H9 (cell line): Measurements from ENCODE around the gene EEF2KMT. TPM values are rescaled to one million over a fixed set of nuclear protein-coding genes. Genes with fewer than 3 reads are reported as not detected.

Source experiments
- DNase-seq: peaks from one replicate; pipeline ENCODE4 v3.0.0-alpha.2; 2017
- H2AFZ ChIP-seq: one replicate; pipeline ENCODE4 v1.6.1; 2013; ENCODE audit warnings: mild to moderate bottlenecking, low read length, control low read depth, moderate library complexity
- H2AK5ac ChIP-seq: 2 replicates; pipeline ENCODE4 v1.6.1; 2013; ENCODE audit warnings: low read length, control low read depth, mixed read lengths; ENCODE audit not compliant: insufficient read length
- H2BK120ac ChIP-seq: one replicate; pipeline ENCODE4 v1.6.1; 2013; ENCODE audit warnings: low read depth, mild to moderate bottlenecking, low read length, control low read depth, inconsistent platforms; ENCODE audit not compliant: poor library complexity, severe bottlenecking
- H2BK12ac ChIP-seq: 2 replicates; pipeline ENCODE4 v1.6.1; 2013; ENCODE audit warnings: low read length, control low read depth, mixed read lengths, low read depth; ENCODE audit not compliant: insufficient read length
- H2BK15ac ChIP-seq: 2 replicates; pipeline ENCODE4 v1.6.1; 2013; ENCODE audit warnings: low read depth, low read length, control low read depth
- H2BK20ac ChIP-seq: one replicate; pipeline ENCODE4 v1.6.1; 2013; ENCODE audit warnings: low read depth, mild to moderate bottlenecking, low read length, control low read depth, inconsistent platforms; ENCODE audit not compliant: poor library complexity, severe bottlenecking
- H2BK5ac ChIP-seq: 2 replicates; pipeline ENCODE4 v1.6.1; 2013; ENCODE audit warnings: low read length, control low read depth, mixed read lengths; ENCODE audit not compliant: insufficient read length
- H3K14ac ChIP-seq: 2 replicates; pipeline ENCODE4 v1.6.1; 2013; ENCODE audit warnings: low read length, control low read depth; ENCODE audit not compliant: insufficient read depth
- H3K18ac ChIP-seq: 2 replicates; pipeline ENCODE4 v1.6.1; 2013; ENCODE audit warnings: low read depth, mild to moderate bottlenecking, mixed read lengths, low read length, control low read depth; ENCODE audit not compliant: insufficient read length
- H3K23ac ChIP-seq: 2 replicates; pipeline ENCODE4 v1.6.1; 2013; ENCODE audit warnings: low read length, control low read depth, mixed read lengths, low read depth; ENCODE audit not compliant: insufficient read length
- H3K23me2 ChIP-seq: 2 replicates; pipeline ENCODE4 v1.6.1; 2013; ENCODE audit warnings: low read depth, mild to moderate bottlenecking, mixed read lengths, low read length, control low read depth; ENCODE audit not compliant: insufficient read length, poor library complexity, severe bottlenecking
- H3K27ac ChIP-seq: 2 replicates; pipeline ENCODE4 v1.5.1; 2013; ENCODE audit warnings: low read length, control low read depth, mixed read lengths, low read depth; ENCODE audit not compliant: insufficient read length
- H3K27me3 ChIP-seq: 2 replicates; pipeline ENCODE4 v1.6.1; 2013; ENCODE audit warnings: low read length, control low read depth, inconsistent platforms; ENCODE audit not compliant: insufficient read depth
- H3K4ac ChIP-seq: 2 replicates; pipeline ENCODE4 v1.6.1; 2013; ENCODE audit warnings: low read depth, mild to moderate bottlenecking, control low read depth, inconsistent platforms, low read length, moderate library complexity
- H3K4me1 ChIP-seq: 2 replicates; pipeline ENCODE4 v1.6.1; 2013; ENCODE audit warnings: low read length, control low read depth, inconsistent platforms; ENCODE audit not compliant: insufficient read depth
- H3K4me2 ChIP-seq: 2 replicates; pipeline ENCODE4 v1.6.1; 2013; ENCODE audit warnings: low read length, control low read depth, mixed read lengths; ENCODE audit not compliant: insufficient read length, insufficient read depth
- H3K56ac ChIP-seq: 2 replicates; pipeline ENCODE4 v1.6.1; 2013; ENCODE audit warnings: low read depth, mild to moderate bottlenecking, mixed read lengths, low read length, control low read depth; ENCODE audit not compliant: insufficient read length
- H3K79me1 ChIP-seq: 2 replicates; pipeline ENCODE4 v1.6.1; 2013; ENCODE audit warnings: low read depth, mild to moderate bottlenecking, moderate library complexity, low read length, control low read depth, inconsistent platforms; ENCODE audit not compliant: insufficient read depth, poor library complexity, severe bottlenecking
- H3K79me2 ChIP-seq: 2 replicates; pipeline ENCODE4 v1.6.1; 2013; ENCODE audit warnings: low read length, control low read depth, inconsistent platforms; ENCODE audit not compliant: insufficient read depth
- H3K9ac ChIP-seq: 2 replicates; pipeline ENCODE4 v1.6.1; 2013; ENCODE audit warnings: low read length, control low read depth, mixed read lengths; ENCODE audit not compliant: insufficient read length; ENCODE audit errors: extremely low read depth
- H3K9me3 ChIP-seq: one replicate; pipeline ENCODE4 v1.6.1; 2013; ENCODE audit warnings: low read depth, low read length, inconsistent platforms; ENCODE audit not compliant: control insufficient read depth
- H3T11ph ChIP-seq: one replicate; pipeline ENCODE4 v1.6.1; 2013; ENCODE audit warnings: mild to moderate bottlenecking, low read length, control low read depth, inconsistent platforms
- H4K20me1 ChIP-seq: one replicate; pipeline ENCODE4 v1.6.1; 2013; ENCODE audit not compliant: control insufficient read depth, insufficient read length, insufficient read depth
- H4K5ac ChIP-seq: 2 replicates; pipeline ENCODE4 v1.6.1; 2013; ENCODE audit warnings: low read depth, mild to moderate bottlenecking, mixed read lengths, low read length, control low read depth; ENCODE audit not compliant: insufficient read length
- H4K8ac ChIP-seq: replicated peaks from 2 replicates; pipeline ENCODE4 v1.6.1; 2013; ENCODE audit warnings: low read length, control low read depth, mixed read lengths, low read depth; ENCODE audit not compliant: insufficient read length
- H4K91ac ChIP-seq: 2 replicates; pipeline ENCODE4 v1.6.1; 2013; ENCODE audit warnings: low read depth, mild to moderate bottlenecking, moderate library complexity, mixed read lengths, low read length, control low read depth; ENCODE audit not compliant: insufficient read length
- H3K27ac Mint-ChIP-seq, 3 experiments: 2 replicates in 2 of 3; 3 replicates in 1 of 3; pipeline ENCODE4 v1.8.0; 2020 to 2021; ENCODE audit warnings: mixed read lengths in 3 of 3, mild to moderate bottlenecking in 1 of 3, moderate library complexity in 1 of 3
- H3K27me3 Mint-ChIP-seq: 2 replicates; pipeline ENCODE4 v1.8.0; 2021; ENCODE audit warnings: low read depth, mild to moderate bottlenecking, moderate library complexity, mixed read lengths
- H3K36me3 Mint-ChIP-seq, 3 experiments: 2 replicates in 2 of 3; 3 replicates in 1 of 3; pipeline ENCODE4 v1.8.0; 2020 to 2021; ENCODE audit warnings: low read depth in 3 of 3, mixed read lengths in 3 of 3; ENCODE audit not compliant: insufficient read depth in 1 of 3
- H3K4me1 Mint-ChIP-seq, 2 experiments: 2 replicates each; pipeline ENCODE4 v1.8.0; 2020; ENCODE audit warnings: mixed read lengths in 2 of 2
- H3K4me3 Mint-ChIP-seq, 2 experiments: 2 replicates in 1 of 2; 3 replicates in 1 of 2; pipeline ENCODE4 v1.8.0; 2020 to 2021; ENCODE audit warnings: mild to moderate bottlenecking in 2 of 2, mixed read lengths in 2 of 2, moderate library complexity in 1 of 2
- H3K9me3 Mint-ChIP-seq, 2 experiments: 2 replicates in 1 of 2; 3 replicates in 1 of 2; pipeline ENCODE4 v1.8.0; 2020; ENCODE audit warnings: mild to moderate bottlenecking in 2 of 2, mixed read lengths in 2 of 2, moderate library complexity in 1 of 2
- CTCF ChIP-seq: fragments of 200-600 bp; sonication (generic); conservative IDR thresholded peaks from 3 replicates; pipeline ENCODE4 v1.8.0; 2021; ENCODE audit warnings: antibody characterized with exemption, mild to moderate bottlenecking
- WGBS: extraction: QIAGEN DNeasy Blood & Tissue Kit; methylation state at CpG from one replicate; pipeline ENCODE4 v1.1.7; 2013; ENCODE audit warnings: missing lambda C conversion rate, low lambda C conversion rate, mixed read lengths; ENCODE audit not compliant: insufficient read length; ENCODE audit errors: extremely low coverage; 5-methylcytosine and 5-hydroxymethylcytosine counted together
- total RNA-seq: library from RNA; stranded (reverse); gene quantifications from 2 replicates; pipeline ENCODE4 v1.2.1, GENCODE V29; 2021

The EEF2KMT gene
- total RNA-seq, 1 experiment from 2014 or later, result 16.4 TPM

- Mint-ChIP-seq H3K36me3 (no peaks in the 10 kb centered on the region; a peak in 2 of 7 replicates), H3K4me1 (peaks cover 17 to 18% of the 10 kb centered on the region in 2 experiments), H3K27me3 (no peaks in the 10 kb centered on the region; the same call in 1 of the 2 replicates), H3K4me3 (no peak overlapping the region), H3K27ac (no peak overlapping the region), H3K9me3 (no peaks in the 10 kb centered on the region; a peak in 2 of 5 replicates)
- H4K5ac ChIP-seq, result no peak overlapping the region
- no peaks in the 10 kb centered on the region for H3K4me1 ChIP-seq
- no peaks in the 10 kb centered on the region for H4K20me1 ChIP-seq
- no peak for TF ChIP-seq CTCF
- no peak for DNase-seq
- H2BK12ac ChIP-seq, result no peak overlapping the region
- no peak overlapping the region for H3K56ac ChIP-seq
- H3K9ac ChIP-seq, result no peak overlapping the region
- H3K27me3 ChIP-seq, result no peaks in the 10 kb centered on the region
- no peak overlapping the region for H3K4me2 ChIP-seq
- no peaks in the 10 kb centered on the region for H3K9me3 ChIP-seq
- H3K27ac ChIP-seq, result no peak overlapping the region
- H3K23ac ChIP-seq, result no peak overlapping the region
- WGBS, result no CpG with 5 or more reads among the region's 9 CpGs
- no peak overlapping the region for H4K91ac ChIP-seq
- no peak overlapping the region for H4K8ac ChIP-seq
- no peak overlapping the region for H2AFZ ChIP-seq
- no peak overlapping the region for H3K18ac ChIP-seq
- H3K79me2 ChIP-seq, result peaks cover 5% of the 10 kb centered on the region; the same call in 1 of the 2 replicates
- peaks cover 4% of the 10 kb centered on the region for H3K79me1 ChIP-seq
- H2BK5ac ChIP-seq, result no peak overlapping the region
- no peak overlapping the region for H2BK15ac ChIP-seq
- no peak overlapping the region for H3T11ph ChIP-seq
- H2BK20ac ChIP-seq, result no peak overlapping the region
- peaks cover 7% of the 10 kb centered on the region for H3K23me2 ChIP-seq
- H2BK120ac ChIP-seq, result no peak overlapping the region
- H3K4ac ChIP-seq, result no peak overlapping the region
- H3K14ac ChIP-seq, result no peak overlapping the region
- H2AK5ac ChIP-seq, result no peak overlapping the region
Observed at GRCh38 chr16:5069048-5069447, 28.5 kb downstream of the EEF2KMT start.
